ENCODE measurements around the gene ELK1. TPM values are rescaled to one million over a fixed set of nuclear protein-coding genes. Genes with fewer than 3 reads are reported as not detected.

ELK1 gene
- total RNA-seq, 1 donor from 2014 or later = 29.4 TPM

GRCh38 chrX:47586043-47586787 lies 64.1 kb downstream of the ELK1 start:
- H3K4me1 Mint-ChIP-seq (ENCODE audit: unreplicated experiment) = peaks cover 13% of the 10 kb centered on the region

More at GRCh38 chrX:47586043-47586787, 64.1 kb downstream of the ELK1 start:
- Mint-ChIP-seq H3K27ac (ENCODE audit: unreplicated experiment) (no peak overlapping the region), H3K27me3 (ENCODE audit: unreplicated experiment) (peaks cover 5% of the 10 kb centered on the region), H3K36me3 (ENCODE audit: low read depth, unreplicated experiment) (peaks cover 6% of the 10 kb centered on the region), H3K9me3 (ENCODE audit: unreplicated experiment) (no peaks in the 10 kb centered on the region), H3K4me3 (ENCODE audit: unreplicated experiment) (peak overlapping the region; percentile 56)
- DNase-seq (ENCODE audit: low spot score) = no peak
- TF ChIP-seq CTCF (IDR thresholded peaks at IDR 0.05; ENCODE audit: unreplicated experiment) = no peak

Small RNA genes lying within 50 kb of the gene (microRNA-seq; reads per million reads assigned to microRNA genes)
- 0.49 reads per million for gene MIR4769 (ENCODE audit: unreplicated experiment)

Other genes starting within 250 kb of the ELK1 start
- 5.7 TPM for gene ZNF41, start 167.3 kb downstream of the ELK1 start, total RNA-seq (ENCODE audit: unreplicated experiment)
- 49.4 TPM for gene ARAF, start 89.4 kb downstream of the ELK1 start, total RNA-seq (ENCODE audit: unreplicated experiment)
- gene TIMP1, start 68.1 kb downstream of the ELK1 start, total RNA-seq (ENCODE audit: unreplicated experiment) = 267 TPM
- gene SYN1, start 30.7 kb downstream of the ELK1 start, total RNA-seq (ENCODE audit: unreplicated experiment) = 2.9 TPM
- gene CFP, start 20.6 kb downstream of the ELK1 start, total RNA-seq (ENCODE audit: unreplicated experiment) = 27.5 TPM
- gene UXT, start 8.6 kb upstream of the ELK1 start, total RNA-seq (ENCODE audit: unreplicated experiment) = 76.5 TPM
- gene ZNF81, start 186.3 kb upstream of the ELK1 start, total RNA-seq (ENCODE audit: unreplicated experiment) = 8.8 TPM